Hepatocyte (in vitro differentiated cells): ENCODE results near the gene GNL1. TPM values are rescaled to one million over a fixed set of nuclear protein-coding genes. Genes with fewer than 3 reads are reported as not detected.
A peak's percentile ranks its signal among the peaks of the same experiment; 100 is the strongest.

ENCODE experiments used
- DNase-seq: peaks from one replicate; pipeline ENCODE4 v3.0.0-alpha.2; 2016; ENCODE audit warnings: low spot score
- H2AFZ ChIP-seq: fragments of 200-600 bp; sonication (generic); 2 replicates; pipeline ENCODE4 v1.6.0; 2016; ENCODE audit warnings: antibody characterized with exemption, mild to moderate bottlenecking
- H3K27ac ChIP-seq: fragments of 200-600 bp; sonication (generic); 2 replicates; pipeline ENCODE4 v1.5.1; 2016; ENCODE audit warnings: mild to moderate bottlenecking
- H3K27me3 ChIP-seq: fragments of 200-600 bp; sonication (generic); 2 replicates; pipeline ENCODE4 v1.6.1; 2016
- H3K36me3 ChIP-seq: fragments of 200-600 bp; sonication (generic); replicated peaks from 2 replicates; pipeline ENCODE4 v1.5.1; 2016; ENCODE audit warnings: low read depth; ENCODE audit not compliant: insufficient read depth
- H3K4me1 ChIP-seq: fragments of 200-600 bp; sonication (generic); 2 replicates; pipeline ENCODE4 v1.5.1; 2016; ENCODE audit warnings: mild to moderate bottlenecking, moderate library complexity; ENCODE audit not compliant: insufficient read depth
- H3K4me2 ChIP-seq: fragments of 200-600 bp; sonication (generic); 2 replicates; pipeline ENCODE4 v1.6.0; 2016
- H3K4me3 ChIP-seq: fragments of 200-600 bp; sonication (generic); 2 replicates; pipeline ENCODE4 v1.5.1; 2016; ENCODE audit warnings: mild to moderate bottlenecking
- H3K79me2 ChIP-seq: fragments of 200-600 bp; sonication (generic); 2 replicates; pipeline ENCODE4 v1.6.0; 2017; ENCODE audit warnings: mild to moderate bottlenecking
- H3K9me2 ChIP-seq: fragments of 200-600 bp; sonication (generic); replicated peaks from 2 replicates; pipeline ENCODE4 v1.6.0; 2017; ENCODE audit warnings: mild to moderate bottlenecking; ENCODE audit not compliant: insufficient read depth
- H3K9me3 ChIP-seq: fragments of 200-600 bp; sonication (generic); 2 replicates; pipeline ENCODE4 v1.5.1; 2016; ENCODE audit warnings: low read depth, mild to moderate bottlenecking
- H4K20me1 ChIP-seq: fragments of 200-600 bp; sonication (generic); 2 replicates; pipeline ENCODE4 v1.6.0; 2016; ENCODE audit warnings: mild to moderate bottlenecking; ENCODE audit not compliant: insufficient read depth, poor library complexity, severe bottlenecking
- EZH2 ChIP-seq: fragments of 200-600 bp; sonication (generic); IDR thresholded peaks from 2 replicates; pipeline ENCODE4 v1.6.1; 2016; ENCODE audit warnings: antibody characterized with exemption, mild to moderate bottlenecking, borderline replicate concordance
- EZH2phosphoT487 ChIP-seq: fragments of 200-600 bp; sonication (generic); IDR thresholded peaks from one replicate; pipeline ENCODE4 v1.6.1; 2018; ENCODE audit warnings: antibody characterized with exemption, mild to moderate bottlenecking, low read depth, moderate library complexity; ENCODE audit not compliant: unreplicated experiment, severe bottlenecking
- WGBS: methylation state at CpG from one replicate; pipeline ENCODE4 v1.1.6; 2016; ENCODE audit warnings: low lambda C conversion rate; ENCODE audit errors: missing lambda C conversion rate; 5-methylcytosine and 5-hydroxymethylcytosine counted together
- polyA plus RNA-seq: library from polyadenylated mRNA; unstranded; fragments of >200 nt; fragmentation: Nextera tagmentation; extraction: Ambion mirVana; gene quantifications from 2 replicates; pipeline ENCODE4 v1.2.1, GENCODE V29; 2016
- total RNA-seq: library from RNA; depleted of rRNA; stranded (reverse); fragments of >200 nt; gene quantifications from 2 replicates; pipeline ENCODE4 v1.2.3, GENCODE V29; 2014
- TF ChIP-seq, protein P1 (sequence below): fragments of 200-600 bp; sonication (generic); IDR thresholded peaks from 2 replicates; pipeline ENCODE4 v1.5.1; 2016; ENCODE audit warnings: antibody characterized with exemption, mild to moderate bottlenecking; ENCODE audit not compliant: poor library complexity

GNL1 gene
- total and polyA plus RNA-seq, 2 experiments from 2014 or later, result 29.5 to 81.1 TPM

DNA sequence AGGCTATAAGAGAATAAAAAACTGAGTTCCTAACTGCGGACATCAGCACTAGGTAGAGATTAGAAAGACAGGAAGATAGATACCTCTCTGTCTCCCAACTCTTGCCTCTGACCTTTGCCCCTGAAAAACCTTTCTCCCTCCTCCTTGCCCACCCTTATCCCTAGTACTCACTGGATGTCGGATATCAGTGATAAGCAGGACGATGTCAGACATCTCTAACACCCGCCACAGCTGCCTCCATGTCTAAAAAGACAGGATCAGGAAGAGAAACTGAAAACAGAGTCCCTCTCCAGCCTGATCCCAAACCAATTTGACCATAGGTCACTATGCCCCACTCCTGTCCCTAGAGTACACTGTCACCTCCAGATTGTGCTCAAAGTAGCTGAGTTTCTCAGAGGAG is 1.9 kb downstream of the GNL1 start:
- WGBS, result 96% methylated on average over 4 of the region's 4 CpGs
- DNase-seq, result no peak

DNA sequence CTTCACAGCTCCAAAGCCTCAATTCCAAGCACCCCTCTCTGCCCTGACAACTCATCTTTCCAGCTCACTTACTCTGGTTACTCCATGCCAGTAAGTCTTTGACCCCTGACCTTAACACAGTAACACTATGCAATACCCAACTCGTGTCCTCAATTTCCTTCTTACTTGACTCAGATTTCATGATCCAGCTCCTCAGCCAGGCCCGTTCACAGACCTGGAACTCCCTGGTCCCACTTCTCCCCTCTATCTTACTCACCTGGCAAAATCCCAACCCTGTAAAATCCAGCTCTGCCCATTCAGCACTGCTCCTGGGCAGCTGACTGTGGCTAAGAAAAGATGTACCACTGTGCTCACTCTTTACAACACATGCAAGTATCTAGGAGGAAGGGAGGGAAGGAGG is 7.9 kb downstream of the GNL1 start:
- Histone ChIP-seq H3K79me2 (no peaks in the 10 kb centered on the region), H3K9me3 (no peaks in the 10 kb centered on the region), H3K4me1 (no peaks in the 10 kb centered on the region), H3K36me3 (no peaks in the 10 kb centered on the region), H3K4me2 (no peak overlapping the region), H3K9me2 (no peaks in the 10 kb centered on the region), H3K27me3 (no peaks in the 10 kb centered on the region), H4K20me1 (no peaks in the 10 kb centered on the region), H2AFZ (no peak overlapping the region), H3K27ac (no peak overlapping the region), H3K4me3 (no peak overlapping the region)
- TF ChIP-seq, protein P1, sequence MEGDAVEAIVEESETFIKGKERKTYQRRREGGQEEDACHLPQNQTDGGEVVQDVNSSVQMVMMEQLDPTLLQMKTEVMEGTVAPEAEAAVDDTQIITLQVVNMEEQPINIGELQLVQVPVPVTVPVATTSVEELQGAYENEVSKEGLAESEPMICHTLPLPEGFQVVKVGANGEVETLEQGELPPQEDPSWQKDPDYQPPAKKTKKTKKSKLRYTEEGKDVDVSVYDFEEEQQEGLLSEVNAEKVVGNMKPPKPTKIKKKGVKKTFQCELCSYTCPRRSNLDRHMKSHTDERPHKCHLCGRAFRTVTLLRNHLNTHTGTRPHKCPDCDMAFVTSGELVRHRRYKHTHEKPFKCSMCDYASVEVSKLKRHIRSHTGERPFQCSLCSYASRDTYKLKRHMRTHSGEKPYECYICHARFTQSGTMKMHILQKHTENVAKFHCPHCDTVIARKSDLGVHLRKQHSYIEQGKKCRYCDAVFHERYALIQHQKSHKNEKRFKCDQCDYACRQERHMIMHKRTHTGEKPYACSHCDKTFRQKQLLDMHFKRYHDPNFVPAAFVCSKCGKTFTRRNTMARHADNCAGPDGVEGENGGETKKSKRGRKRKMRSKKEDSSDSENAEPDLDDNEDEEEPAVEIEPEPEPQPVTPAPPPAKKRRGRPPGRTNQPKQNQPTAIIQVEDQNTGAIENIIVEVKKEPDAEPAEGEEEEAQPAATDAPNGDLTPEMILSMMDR, result no peak
- TF ChIP-seq EZH2phosphoT487, result no peak
- no peak for TF ChIP-seq EZH2
- DNase-seq, result no peak
- 81% methylated on average over 2 of the region's 2 CpGs for WGBS

More for the DNA sequence above, 1.9 kb downstream of the GNL1 start:
- TF ChIP-seq, protein P1, result no peak
- TF ChIP-seq EZH2 (no peak), EZH2phosphoT487 (no peak)
- no peak overlapping the region for H3K4me3 ChIP-seq
- H3K9me2 ChIP-seq, result no peaks in the 10 kb centered on the region
- no peaks in the 10 kb centered on the region for H3K9me3 ChIP-seq
- H3K27ac ChIP-seq, result no peak overlapping the region
- H3K27me3 ChIP-seq, result no peaks in the 10 kb centered on the region
- H3K4me2 ChIP-seq, result peak overlapping the region; percentile 92
- H3K4me1 ChIP-seq, result peaks cover 13% of the 10 kb centered on the region
- H2AFZ ChIP-seq, result no peak overlapping the region
- no peaks in the 10 kb centered on the region for H3K36me3 ChIP-seq
- H3K79me2 ChIP-seq, result peaks cover 39% of the 10 kb centered on the region
- H4K20me1 ChIP-seq, result peaks cover 15% of the 10 kb centered on the region

DNA sequence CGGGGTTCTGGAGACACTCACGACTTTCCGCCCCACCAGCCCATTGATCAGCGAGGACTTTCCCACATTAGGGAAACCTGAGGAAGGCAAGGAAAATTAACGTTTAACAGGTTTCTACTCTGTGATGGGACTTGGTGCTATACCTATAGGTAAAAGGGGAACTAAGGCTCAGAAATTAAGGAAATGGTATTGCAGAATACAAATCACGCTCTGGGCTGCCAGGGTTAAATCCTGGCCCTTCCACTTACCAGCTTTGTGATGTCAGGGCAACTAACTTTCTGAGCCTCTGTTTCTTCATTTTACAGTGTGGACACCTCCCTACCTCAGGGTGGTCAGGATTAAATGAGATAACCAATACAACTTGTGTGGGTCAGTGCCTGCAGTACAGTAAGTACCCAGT is 8.8 kb downstream of the GNL1 start:
- no peaks in the 10 kb centered on the region for H3K36me3 ChIP-seq
- H3K27ac ChIP-seq, result no peak overlapping the region
- no peak overlapping the region for H3K4me2 ChIP-seq
- no peak for DNase-seq
- H3K9me2 ChIP-seq, result no peaks in the 10 kb centered on the region
- no peak overlapping the region for H2AFZ ChIP-seq
- TF ChIP-seq EZH2 (no peak), EZH2phosphoT487 (no peak)
- TF ChIP-seq, protein P1, result no peak
- H3K4me3 ChIP-seq, result no peak overlapping the region
- H3K79me2 ChIP-seq, result no peaks in the 10 kb centered on the region
- no peaks in the 10 kb centered on the region for H3K4me1 ChIP-seq
- no peaks in the 10 kb centered on the region for H4K20me1 ChIP-seq
- H3K27me3 ChIP-seq, result no peaks in the 10 kb centered on the region
- H3K9me3 ChIP-seq, result no peaks in the 10 kb centered on the region
- WGBS, result 90% methylated on average over 6 of the region's 6 CpGs

DNA sequence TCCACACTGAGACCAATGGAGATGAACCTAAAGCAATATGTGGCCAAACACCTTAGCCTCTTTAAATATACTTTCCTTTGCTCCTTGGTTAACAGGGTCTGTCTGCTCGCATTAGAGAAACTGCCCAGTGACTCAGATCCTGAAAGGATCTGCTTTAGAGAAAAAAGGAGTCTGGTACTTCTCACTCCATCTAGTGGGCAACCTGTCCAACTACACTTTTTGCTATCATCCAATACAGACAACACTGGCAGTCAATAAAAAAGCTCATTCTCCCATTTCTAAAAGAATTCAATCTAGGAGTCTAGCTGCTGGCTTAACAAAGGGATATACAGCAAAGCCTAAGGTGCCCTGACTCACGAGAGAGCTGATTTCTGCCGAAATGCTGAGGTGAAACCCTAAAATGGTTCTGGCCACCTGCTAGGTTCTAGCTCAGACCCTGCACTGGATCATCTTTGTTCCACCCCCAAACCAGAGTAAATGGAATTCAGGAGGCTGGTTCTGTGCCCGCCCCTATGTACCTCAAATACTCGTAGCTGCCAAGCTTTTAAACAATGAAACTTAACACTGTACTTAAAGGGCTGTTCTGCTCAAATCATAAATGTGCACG is 11.5 kb downstream of the GNL1 start:
- Histone ChIP-seq H3K9me3 (no peaks in the 10 kb centered on the region), H3K9me2 (no peaks in the 10 kb centered on the region), H3K4me3 (no peak overlapping the region), H3K27ac (no peak overlapping the region), H3K4me1 (no peaks in the 10 kb centered on the region), H3K36me3 (no peaks in the 10 kb centered on the region), H3K4me2 (no peak overlapping the region), H3K27me3 (no peaks in the 10 kb centered on the region), H3K79me2 (no peaks in the 10 kb centered on the region), H2AFZ (no peak overlapping the region), H4K20me1 (no peaks in the 10 kb centered on the region)
- peak; percentile 79 for DNase-seq
- TF ChIP-seq EZH2 (no peak), EZH2phosphoT487 (no peak)
- TF ChIP-seq, protein P1, result peak; percentile 68
- WGBS, result 36% methylated on average over 6 of the region's 6 CpGs
